Vagina (tissue), 2 donors: ENCODE measurements around the gene GADD45GIP1. TPM values are rescaled to one million over a fixed set of nuclear protein-coding genes. Genes with fewer than 3 reads are reported as not detected.

Experiments
- DNase-seq, 2 donors: peaks; one replicate each; pipeline ENCODE4 v3.0.0-alpha.2; 2017; ENCODE audit errors: extremely low spot score in 2 of 2
- H3K27ac ChIP-seq: fragments of 200-600 bp; sonication (generic); one replicate; pipeline ENCODE4 v1.5.1; 2019
- H3K27me3 ChIP-seq: fragments of 200-600 bp; sonication (generic); one replicate; pipeline ENCODE4 v1.5.1; 2019
- H3K36me3 ChIP-seq, 2 donors: fragments of 200-600 bp; sonication (generic); one replicate each; pipeline ENCODE4 v1.5.1; 2017 to 2019
- H3K4me1 ChIP-seq: fragments of 200-600 bp; sonication (generic); one replicate; pipeline ENCODE4 v1.5.1; 2019
- H3K4me3 ChIP-seq, 2 donors: fragments of 200-600 bp; sonication (generic); 1 replicate in 1 of 2; 2 replicates in 1 of 2; pipeline ENCODE4 v1.5.1; 2016 to 2019
- H3K9me3 ChIP-seq: fragments of 200-600 bp; sonication (generic); one replicate; pipeline ENCODE4 v1.5.1; 2019
- CTCF ChIP-seq, 3 experiments: fragments of 450-650 bp in 2 of 3; fragments of 200-600 bp in 1 of 3; sonication (generic) in 1 of 3; IDR thresholded peaks; one replicate each; pipeline ENCODE4 v1.5.1; 2017 to 2019; ENCODE audit warnings: antibody characterized with exemption in 3 of 3, mild to moderate bottlenecking in 2 of 3, moderate library complexity in 2 of 3
- POLR2A ChIP-seq, 2 donors: fragments of 450-650 bp; IDR thresholded peaks; one replicate each; pipeline ENCODE4 v1.6.1; 2017; ENCODE audit warnings: antibody characterized with exemption in 2 of 2, mild to moderate bottlenecking in 2 of 2, moderate library complexity in 2 of 2
- POLR2AphosphoS5 ChIP-seq, 2 donors: sonication (generic); formaldehyde crosslinking; IDR thresholded peaks; one replicate each; pipeline ENCODE4 v1.9.0; 2017; ENCODE audit warnings: antibody characterized with exemption in 2 of 2, mild to moderate bottlenecking in 2 of 2, low read depth in 1 of 2; ENCODE audit not compliant: insufficient read depth in 1 of 2
- intact Hi-C: fragments of 100-400 bp; cut with DNase I; formaldehyde crosslinking; loops from one replicate; pipeline ENCODE4 v1.15.1; 2023
- total RNA-seq: library from RNA; depleted of rRNA; stranded (reverse); fragments of >200 nt; gene quantifications from one replicate; pipeline ENCODE4 v1.2.3, GENCODE V29; 2016

Gene GADD45GIP1
- total RNA-seq, 1 donor from 2014 or later: 80.3 TPM

GRCh38 chr19:12987781-12988180, 30.8 kb upstream of the GADD45GIP1 start:
- no peak overlapping the region for H3K27ac ChIP-seq
- peaks cover 21% of the 10 kb centered on the region for H3K4me1 ChIP-seq
- no peak overlapping the region for H3K4me3 ChIP-seq
- TF ChIP-seq CTCF (IDR thresholded peaks at IDR 0.05) (no peak), POLR2AphosphoS5 (IDR thresholded peaks at IDR 0.05; ENCODE audit: insufficient read depth in 1 of 2, low read depth in 1 of 2) (no peak)
- H3K36me3 ChIP-seq: no peaks in the 10 kb centered on the region
- no peaks in the 10 kb centered on the region for H3K27me3 ChIP-seq
- DNase-seq: no peak
- H3K9me3 ChIP-seq: no peaks in the 10 kb centered on the region
- intact Hi-C loops: no loop called here

GRCh38 chr19:12987190-12987589, 30.2 kb upstream of the GADD45GIP1 start:
- Histone ChIP-seq H3K9me3 (no peaks in the 10 kb centered on the region), H3K27me3 (no peaks in the 10 kb centered on the region), H3K27ac (no peak overlapping the region), H3K36me3 (no peaks in the 10 kb centered on the region), H3K4me1 (peaks cover 21% of the 10 kb centered on the region), H3K4me3 (no peak overlapping the region)
- TF ChIP-seq POLR2AphosphoS5 (IDR thresholded peaks at IDR 0.05; ENCODE audit: insufficient read depth in 1 of 2, low read depth in 1 of 2) (no peak), CTCF (IDR thresholded peaks at IDR 0.05) (no peak)
- no peak for DNase-seq
- intact Hi-C loops: no loop called here

GRCh38 chr19:12986726-12987125, 29.7 kb upstream of the GADD45GIP1 start:
- H3K27ac ChIP-seq: no peak overlapping the region
- no peaks in the 10 kb centered on the region for H3K27me3 ChIP-seq
- DNase-seq: no peak
- no peak overlapping the region for H3K4me3 ChIP-seq
- TF ChIP-seq CTCF (IDR thresholded peaks at IDR 0.05) (no peak), POLR2A (IDR thresholded peaks at IDR 0.05) (no peak), POLR2AphosphoS5 (IDR thresholded peaks at IDR 0.05; ENCODE audit: insufficient read depth in 1 of 2, low read depth in 1 of 2) (no peak)
- H3K36me3 ChIP-seq: no peaks in the 10 kb centered on the region
- intact Hi-C loops: no loop called here
- no peaks in the 10 kb centered on the region for H3K9me3 ChIP-seq
- peaks cover 21% of the 10 kb centered on the region for H3K4me1 ChIP-seq

- no peaks in the 10 kb centered on the region for H3K36me3 ChIP-seq
- no peaks in the 10 kb centered on the region for H3K27me3 ChIP-seq
- H3K9me3 ChIP-seq: no peaks in the 10 kb centered on the region
- H3K4me1 ChIP-seq: peaks cover 21% of the 10 kb centered on the region
- peak overlapping the region; percentile 20 for H3K27ac ChIP-seq
- DNase-seq: peak in 1 of 2 donors; percentile 88
- no peak overlapping the region for H3K4me3 ChIP-seq
- TF ChIP-seq CTCF (IDR thresholded peaks at IDR 0.05) (no peak), POLR2AphosphoS5 (IDR thresholded peaks at IDR 0.05; ENCODE audit: insufficient read depth in 1 of 2, low read depth in 1 of 2) (peak in 1 of 2 donors; percentile 11)
- intact Hi-C loops: no loop called here
These were observed 28.2 kb upstream of the GADD45GIP1 start for GRCh38 chr19:12985049-12985776.

GRCh38 chr19:12984683-12985048, 27.6 kb upstream of the GADD45GIP1 start:
- H3K9me3 ChIP-seq: no peaks in the 10 kb centered on the region
- no peak overlapping the region for H3K4me3 ChIP-seq
- H3K36me3 ChIP-seq: no peaks in the 10 kb centered on the region
- intact Hi-C loops: loop anchor here (5.0 kb wide), 2 partner anchors 78 to 108 kb away; no protein-coding TSS in a partner anchor
- H3K4me1 ChIP-seq: peaks cover 21% of the 10 kb centered on the region
- DNase-seq: peak in 1 of 2 donors; percentile 84
- TF ChIP-seq POLR2A (IDR thresholded peaks at IDR 0.05) (no peak), CTCF (IDR thresholded peaks at IDR 0.05) (no peak), POLR2AphosphoS5 (IDR thresholded peaks at IDR 0.05; ENCODE audit: insufficient read depth in 1 of 2, low read depth in 1 of 2) (no peak)
- peak overlapping the region; percentile 20 for H3K27ac ChIP-seq
- no peaks in the 10 kb centered on the region for H3K27me3 ChIP-seq
